ENCODE results near the gene PDF.

DNA sequence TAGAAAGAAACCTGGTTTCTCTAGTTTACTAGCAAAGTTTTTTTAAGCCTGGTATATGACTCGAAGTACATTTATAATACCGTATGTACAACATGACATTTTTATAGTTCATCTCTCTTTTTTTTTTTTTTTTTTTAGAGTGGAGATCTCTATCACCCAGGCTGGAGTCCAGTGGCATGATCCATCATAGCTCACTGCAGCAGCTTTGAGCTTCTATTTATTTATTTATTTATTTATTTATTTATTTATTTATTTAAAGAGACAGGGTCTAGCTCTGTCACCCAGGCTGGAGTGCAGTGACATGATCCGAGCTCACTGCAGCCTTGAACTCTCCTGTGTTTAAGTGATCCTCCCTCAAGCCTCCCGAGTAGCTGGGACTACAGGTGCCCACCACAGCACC is 45.1 kb downstream of the PDF start:
- TF ChIP-seq YY1 (IDR thresholded peaks at IDR 0.05; ENCODE audit: insufficient read depth, insufficient read length) (no peak), ZNF274 (IDR thresholded peaks at IDR 0.05; ENCODE audit: low read depth, low read length) (no peak)
